ENCODE results near the gene USP49.
A peak's percentile ranks its signal among the peaks of the same experiment; 100 is the strongest.

The USP49 gene

DNA sequence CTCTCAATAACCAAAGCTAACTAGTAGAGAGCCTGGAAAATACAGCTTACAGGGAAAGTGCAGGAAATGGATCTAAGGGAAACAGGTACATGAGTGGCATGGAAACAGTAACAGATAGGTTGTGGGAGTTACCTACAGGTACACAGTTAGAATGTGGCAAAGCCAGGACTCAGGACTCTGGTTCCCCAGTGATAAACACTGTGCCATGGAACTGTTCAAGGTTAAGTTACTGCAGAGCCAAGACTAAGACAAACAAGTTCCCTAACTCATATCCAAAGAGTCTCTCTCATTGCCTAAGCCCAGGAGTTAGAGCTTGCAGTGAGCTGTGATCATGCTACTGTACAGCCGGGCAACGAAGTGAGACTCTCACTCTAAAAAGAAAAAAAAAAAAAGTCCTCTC, 19.2 kb upstream of the USP49 start:
- peaks cover 34% of the 10 kb centered on the region; the same call in 1 of the 2 replicates for H3K79me2 ChIP-seq (ENCODE audit: insufficient read depth, low read length)
- peak overlapping the region; percentile 18 for H3K9ac ChIP-seq (ENCODE audit: low read depth, low read length, poor library complexity, severe bottlenecking)
- no peaks in the 10 kb centered on the region for H3F3A ChIP-seq (ENCODE audit: low read depth)
- H3K9me2 ChIP-seq (replicated peaks; ENCODE audit: low read depth, low read length) = no peaks in the 10 kb centered on the region
- H3K4me2 ChIP-seq (ENCODE audit: low read depth, low read length, poor library complexity, severe bottlenecking) = peak overlapping the region; percentile 27
- H3K4me1 ChIP-seq (ENCODE audit: insufficient read depth, low read length, poor library complexity, severe bottlenecking) = peaks cover 12% of the 10 kb centered on the region
- H4K20me1 ChIP-seq (ENCODE audit: insufficient read depth, low read length, poor library complexity, severe bottlenecking) = peaks cover under 1% of the 10 kb centered on the region
- H3K27me3 ChIP-seq (ENCODE audit: insufficient read depth, low read length, poor library complexity, severe bottlenecking) = no peaks in the 10 kb centered on the region
- H2AFZ ChIP-seq (ENCODE audit: low read length) = no peak overlapping the region
- H3K36me3 ChIP-seq (ENCODE audit: insufficient read depth, low read length) = peaks cover 5% of the 10 kb centered on the region; the same call in 1 of the 2 replicates
- TF ChIP-seq EZH2phosphoT487 (IDR thresholded peaks at IDR 0.05; ENCODE audit: borderline replicate concordance) (no peak), CTCF (conservative IDR thresholded peaks at IDR 0.05; ENCODE audit: low read length) (no peak)
- no peak overlapping the region for H3K4me3 ChIP-seq (ENCODE audit: low read length, poor library complexity, severe bottlenecking)
- no peaks in the 10 kb centered on the region for H3K9me3 ChIP-seq (ENCODE audit: insufficient read depth, low read depth, low read length)

GRCh38 chr6:41909727-41910126, 14.6 kb upstream of the USP49 start:
- Histone ChIP-seq H4K20me1 (ENCODE audit: insufficient read depth, low read length, poor library complexity, severe bottlenecking) (no peaks in the 10 kb centered on the region), H3K4me1 (ENCODE audit: insufficient read depth, low read length, poor library complexity, severe bottlenecking) (peaks cover 2% of the 10 kb centered on the region), H3K4me3 (ENCODE audit: low read length, poor library complexity, severe bottlenecking) (no peak overlapping the region), H3K9me3 (ENCODE audit: insufficient read depth, low read depth, low read length) (no peaks in the 10 kb centered on the region), H3F3A (ENCODE audit: low read depth) (no peaks in the 10 kb centered on the region), H3K27me3 (ENCODE audit: insufficient read depth, low read length, poor library complexity, severe bottlenecking) (no peaks in the 10 kb centered on the region), H3K4me2 (ENCODE audit: low read depth, low read length, poor library complexity, severe bottlenecking) (no peak overlapping the region), H3K36me3 (ENCODE audit: insufficient read depth, low read length) (peaks cover 46% of the 10 kb centered on the region; the same call in 1 of the 2 replicates), H2AFZ (ENCODE audit: low read length) (no peak overlapping the region), H3K9ac (ENCODE audit: low read depth, low read length, poor library complexity, severe bottlenecking) (no peak overlapping the region), H3K79me2 (ENCODE audit: insufficient read depth, low read length) (peaks cover 13% of the 10 kb centered on the region; the same call in 1 of the 2 replicates), H3K9me2 (replicated peaks; ENCODE audit: low read depth, low read length) (no peaks in the 10 kb centered on the region)
- no peak for TF ChIP-seq CTCF (conservative IDR thresholded peaks at IDR 0.05; ENCODE audit: low read length)
- no peak for TF ChIP-seq EZH2phosphoT487 (IDR thresholded peaks at IDR 0.05; ENCODE audit: borderline replicate concordance)

DNA sequence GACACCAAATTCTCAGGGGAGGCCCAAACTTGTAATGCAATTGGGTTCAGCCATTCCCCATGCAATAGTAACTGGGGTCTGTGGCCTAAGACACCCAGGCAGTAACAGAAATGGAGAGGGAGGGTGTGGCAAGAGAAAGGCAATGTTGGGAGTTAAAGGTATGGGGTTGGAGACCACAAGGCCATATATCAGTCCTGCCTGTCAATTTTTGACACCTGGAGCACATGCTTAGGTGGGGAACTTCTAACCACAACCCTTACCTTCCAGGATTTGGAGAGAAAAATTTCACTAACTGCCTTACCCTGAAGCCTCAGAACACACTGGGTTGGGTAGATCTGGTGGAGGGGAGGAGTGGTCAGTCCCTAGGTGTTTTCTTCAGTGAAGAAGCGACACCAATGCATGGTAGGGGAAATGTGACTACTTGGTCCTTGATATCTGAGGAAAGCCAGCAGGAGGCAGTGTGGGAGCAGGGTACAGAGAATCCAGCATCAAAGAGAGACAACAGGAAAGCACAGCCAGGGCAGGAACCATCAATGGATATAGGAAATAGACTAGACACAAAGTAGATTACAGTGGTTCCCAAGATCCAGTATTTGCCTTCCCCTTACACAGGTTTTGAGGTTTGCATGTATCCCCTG, 6.8 kb upstream of the USP49 start:
- Histone ChIP-seq H3K79me2 (ENCODE audit: insufficient read depth, low read length) (no peaks in the 10 kb centered on the region), H3K27me3 (ENCODE audit: insufficient read depth, low read length, poor library complexity, severe bottlenecking) (no peaks in the 10 kb centered on the region), H2AFZ (ENCODE audit: low read length) (no peak overlapping the region), H4K20me1 (ENCODE audit: insufficient read depth, low read length, poor library complexity, severe bottlenecking) (no peaks in the 10 kb centered on the region), H3K4me2 (ENCODE audit: low read depth, low read length, poor library complexity, severe bottlenecking) (no peak overlapping the region), H3K9me2 (replicated peaks; ENCODE audit: low read depth, low read length) (no peaks in the 10 kb centered on the region), H3K9me3 (ENCODE audit: insufficient read depth, low read depth, low read length) (no peaks in the 10 kb centered on the region), H3K4me3 (ENCODE audit: low read length, poor library complexity, severe bottlenecking) (no peak overlapping the region), H3K36me3 (ENCODE audit: insufficient read depth, low read length) (peaks cover 21% of the 10 kb centered on the region; the same call in 1 of the 2 replicates), H3K9ac (ENCODE audit: low read depth, low read length, poor library complexity, severe bottlenecking) (no peak overlapping the region), H3K4me1 (ENCODE audit: insufficient read depth, low read length, poor library complexity, severe bottlenecking) (peaks cover 3% of the 10 kb centered on the region), H3F3A (ENCODE audit: low read depth) (no peaks in the 10 kb centered on the region)
- TF ChIP-seq CTCF (conservative IDR thresholded peaks at IDR 0.05; ENCODE audit: low read length) (peak; percentile 78), EZH2phosphoT487 (IDR thresholded peaks at IDR 0.05; ENCODE audit: borderline replicate concordance) (no peak)

Measured in Loucy (cell line).